Esophagus muscularis mucosa (tissue), 4 donors: ENCODE results near the gene SCFD2. TPM values are rescaled to one million over a fixed set of nuclear protein-coding genes. Genes with fewer than 3 reads are reported as not detected.

Experiments used
- DNase-seq: peaks from one replicate; pipeline ENCODE4 v3.0.0-alpha.2; 2017; ENCODE audit errors: extremely low spot score
- H3K27ac ChIP-seq, 4 donors: fragments of 200-600 bp; sonication (generic); replicated peaks in 1 of 4; 1 replicate in 3 of 4; 2 replicates in 1 of 4; pipeline ENCODE4 v1.5.1; 2016 to 2019; ENCODE audit warnings: mild to moderate bottlenecking in 1 of 4
- H3K27me3 ChIP-seq, 4 donors: fragments of 200-600 bp; sonication (generic); one replicate each; pipeline versions ENCODE4 v1.5.1 to v1.6.0; 2016 to 2019
- H3K36me3 ChIP-seq, 4 donors: fragments of 200-600 bp; sonication (generic); one replicate each; pipeline ENCODE4 v1.5.1; 2016 to 2019
- H3K4me1 ChIP-seq, 4 donors: fragments of 200-600 bp; sonication (generic); one replicate each; pipeline ENCODE4 v1.5.1; 2016 to 2019
- H3K4me3 ChIP-seq, 4 donors: fragments of 200-600 bp; sonication (generic); 1 replicate in 2 of 4; 2 replicates in 2 of 4; pipeline ENCODE4 v1.5.1; 2016 to 2019; ENCODE audit warnings: mild to moderate bottlenecking in 4 of 4, moderate library complexity in 1 of 4
- H3K9me3 ChIP-seq, 4 donors: fragments of 200-600 bp; sonication (generic); 1 replicate in 3 of 4; 2 replicates in 1 of 4; pipeline ENCODE4 v1.5.1; 2016 to 2019
- EP300 ChIP-seq: sonication (generic); formaldehyde crosslinking; IDR thresholded peaks from one replicate; pipeline ENCODE4 v1.6.1; 2017; ENCODE audit warnings: antibody characterized with exemption
- POLR2A ChIP-seq: fragments of 450-650 bp; IDR thresholded peaks from one replicate; pipeline ENCODE4 v1.6.1; 2017; ENCODE audit warnings: antibody characterized with exemption, moderate library complexity, mild to moderate bottlenecking, low read depth
- POLR2AphosphoS5 ChIP-seq, 2 donors: sonication (generic); formaldehyde crosslinking; IDR thresholded peaks; one replicate each; pipeline ENCODE4 v1.6.1; 2017; ENCODE audit warnings: antibody characterized with exemption in 2 of 2
- WGBS: methylation state at CpG from one replicate; pipeline ENCODE4 v1.1.5; 2018; 5-methylcytosine and 5-hydroxymethylcytosine counted together
- intact Hi-C: fragments of 100-400 bp; cut with DNase I; formaldehyde crosslinking; loops from one replicate; pipeline ENCODE4 v1.15.1; 2023
- total RNA-seq, 4 donors: library from RNA; depleted of rRNA; stranded (reverse); fragments of >200 nt; gene quantifications; one replicate each; pipeline versions ENCODE4 v1.1.0 to v1.2.1, GENCODE V29; 2016
- TF ChIP-seq, protein P1 (sequence below), 3 experiments: fragments of 200-600 bp in 2 of 3; fragments of 450-650 bp in 1 of 3; sonication (generic) in 2 of 3; IDR thresholded peaks; one replicate each; pipeline ENCODE4 v1.5.1; 2017 to 2019; ENCODE audit warnings: antibody characterized with exemption in 3 of 3, mild to moderate bottlenecking in 2 of 3, moderate library complexity in 1 of 3

The SCFD2 gene
- total RNA-seq, 4 donors from 2014 or later, result 10.0 to 15.7 (median 12.7) TPM

- H3K27ac ChIP-seq, result no peak overlapping the region
- no peaks in the 10 kb centered on the region for H3K27me3 ChIP-seq
- no peak for DNase-seq
- intact Hi-C loops, result no loop called here
- WGBS, result 79% methylated on average over 2 of the region's 2 CpGs
- no peak for TF ChIP-seq POLR2AphosphoS5 (IDR thresholded peaks at IDR 0.05)
- TF ChIP-seq EP300, result no peak
- TF ChIP-seq, protein P1, sequence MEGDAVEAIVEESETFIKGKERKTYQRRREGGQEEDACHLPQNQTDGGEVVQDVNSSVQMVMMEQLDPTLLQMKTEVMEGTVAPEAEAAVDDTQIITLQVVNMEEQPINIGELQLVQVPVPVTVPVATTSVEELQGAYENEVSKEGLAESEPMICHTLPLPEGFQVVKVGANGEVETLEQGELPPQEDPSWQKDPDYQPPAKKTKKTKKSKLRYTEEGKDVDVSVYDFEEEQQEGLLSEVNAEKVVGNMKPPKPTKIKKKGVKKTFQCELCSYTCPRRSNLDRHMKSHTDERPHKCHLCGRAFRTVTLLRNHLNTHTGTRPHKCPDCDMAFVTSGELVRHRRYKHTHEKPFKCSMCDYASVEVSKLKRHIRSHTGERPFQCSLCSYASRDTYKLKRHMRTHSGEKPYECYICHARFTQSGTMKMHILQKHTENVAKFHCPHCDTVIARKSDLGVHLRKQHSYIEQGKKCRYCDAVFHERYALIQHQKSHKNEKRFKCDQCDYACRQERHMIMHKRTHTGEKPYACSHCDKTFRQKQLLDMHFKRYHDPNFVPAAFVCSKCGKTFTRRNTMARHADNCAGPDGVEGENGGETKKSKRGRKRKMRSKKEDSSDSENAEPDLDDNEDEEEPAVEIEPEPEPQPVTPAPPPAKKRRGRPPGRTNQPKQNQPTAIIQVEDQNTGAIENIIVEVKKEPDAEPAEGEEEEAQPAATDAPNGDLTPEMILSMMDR (IDR thresholded peaks at IDR 0.05), result no peak
- TF ChIP-seq POLR2A, result no peak
- H3K9me3 ChIP-seq, result no peaks in the 10 kb centered on the region
- no peaks in the 10 kb centered on the region for H3K4me1 ChIP-seq
- no peaks in the 10 kb centered on the region for H3K36me3 ChIP-seq
- H3K4me3 ChIP-seq, result no peak overlapping the region
Observed at GRCh38 chr4:52945326-52945898, 420.4 kb downstream of the SCFD2 start.

DNA sequence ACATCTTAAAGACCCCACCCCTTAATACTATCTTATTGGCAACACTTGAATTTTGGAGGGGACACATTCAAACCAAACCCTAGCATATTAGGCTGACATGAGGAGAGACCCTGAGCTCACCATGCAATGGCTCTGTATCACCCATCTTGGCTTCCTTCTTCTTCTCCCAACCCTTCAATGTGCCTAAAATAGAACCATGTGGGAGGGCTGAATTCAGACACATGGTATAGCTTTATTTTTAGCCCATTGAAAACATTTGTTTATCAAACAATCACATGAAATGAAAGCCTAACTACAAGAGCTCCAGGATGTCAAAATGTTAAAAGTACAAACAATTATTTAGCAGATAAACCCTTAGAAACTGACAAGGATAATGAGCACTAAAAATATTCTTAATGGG is 422.2 kb downstream of the SCFD2 start:
- no peak for DNase-seq
- Histone ChIP-seq H3K36me3 (no peaks in the 10 kb centered on the region), H3K27me3 (no peaks in the 10 kb centered on the region), H3K27ac (no peak overlapping the region), H3K4me1 (no peaks in the 10 kb centered on the region), H3K4me3 (no peak overlapping the region), H3K9me3 (no peaks in the 10 kb centered on the region)
- TF ChIP-seq, protein P1 (IDR thresholded peaks at IDR 0.05), result no peak
- no peak for TF ChIP-seq POLR2AphosphoS5 (IDR thresholded peaks at IDR 0.05)
- TF ChIP-seq POLR2A, result no peak
- no peak for TF ChIP-seq EP300
- intact Hi-C loops, result no loop called here

GRCh38 chr4:52942936-52943335 is 422.9 kb downstream of the SCFD2 start:
- Histone ChIP-seq H3K27me3 (no peaks in the 10 kb centered on the region), H3K4me1 (no peaks in the 10 kb centered on the region), H3K36me3 (no peaks in the 10 kb centered on the region), H3K27ac (no peak overlapping the region), H3K9me3 (no peaks in the 10 kb centered on the region), H3K4me3 (no peak overlapping the region)
- TF ChIP-seq EP300, result no peak
- TF ChIP-seq, protein P1 (IDR thresholded peaks at IDR 0.05), result no peak
- TF ChIP-seq POLR2A, result no peak
- TF ChIP-seq POLR2AphosphoS5 (IDR thresholded peaks at IDR 0.05), result no peak
- intact Hi-C loops, result no loop called here
- DNase-seq, result no peak
- 100% methylated on average over 1 of the region's 1 CpG for WGBS

GRCh38 chr4:52941450-52941849 is 424.4 kb downstream of the SCFD2 start:
- Histone ChIP-seq H3K4me3 (no peak overlapping the region), H3K9me3 (no peaks in the 10 kb centered on the region), H3K4me1 (no peaks in the 10 kb centered on the region), H3K27me3 (no peaks in the 10 kb centered on the region), H3K27ac (no peak overlapping the region), H3K36me3 (no peaks in the 10 kb centered on the region)
- TF ChIP-seq POLR2AphosphoS5 (IDR thresholded peaks at IDR 0.05), result no peak
- no peak for TF ChIP-seq POLR2A
- TF ChIP-seq, protein P1 (IDR thresholded peaks at IDR 0.05), result no peak
- no peak for TF ChIP-seq EP300
- 96% methylated on average over 3 of the region's 3 CpGs for WGBS
- intact Hi-C loops, result no loop called here
- DNase-seq, result no peak

DNA sequence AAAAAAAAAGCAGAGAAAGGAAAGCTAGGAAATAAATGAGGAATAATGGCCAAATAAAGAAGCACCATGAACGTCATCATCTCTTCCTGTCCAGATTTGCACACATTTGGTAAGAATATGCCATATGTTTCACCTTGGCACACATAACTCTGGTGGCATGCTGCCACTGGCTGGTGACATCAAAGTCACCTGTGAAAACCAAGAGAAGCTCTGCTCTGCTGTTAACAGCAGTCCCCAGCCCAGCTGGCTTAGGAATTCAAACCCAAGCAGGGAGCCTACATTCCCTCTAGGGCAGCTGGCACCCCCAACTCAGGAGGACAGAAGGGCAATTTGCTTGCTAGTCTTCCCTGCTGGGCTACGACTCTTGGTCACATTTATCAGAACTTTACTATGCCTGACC is 426.1 kb downstream of the SCFD2 start:
- no peaks in the 10 kb centered on the region for H3K4me1 ChIP-seq
- H3K9me3 ChIP-seq, result no peaks in the 10 kb centered on the region
- no peaks in the 10 kb centered on the region for H3K36me3 ChIP-seq
- WGBS, result 98% methylated on average over 2 of the region's 2 CpGs
- intact Hi-C loops, result no loop called here
- DNase-seq, result no peak
- H3K27ac ChIP-seq, result no peak overlapping the region
- TF ChIP-seq POLR2A (no peak), POLR2AphosphoS5 (IDR thresholded peaks at IDR 0.05) (no peak), EP300 (no peak)
- TF ChIP-seq, protein P1 (IDR thresholded peaks at IDR 0.05), result no peak
- H3K27me3 ChIP-seq, result no peaks in the 10 kb centered on the region
- H3K4me3 ChIP-seq, result no peak overlapping the region
